ENCODE data around the gene TUBB8.
"Not testable (repeated sequence)": the region's sequence is repeated elsewhere in the genome, so short reads cannot be mapped to it uniquely, and the experiment has no call there.

Gene TUBB8

DNA sequence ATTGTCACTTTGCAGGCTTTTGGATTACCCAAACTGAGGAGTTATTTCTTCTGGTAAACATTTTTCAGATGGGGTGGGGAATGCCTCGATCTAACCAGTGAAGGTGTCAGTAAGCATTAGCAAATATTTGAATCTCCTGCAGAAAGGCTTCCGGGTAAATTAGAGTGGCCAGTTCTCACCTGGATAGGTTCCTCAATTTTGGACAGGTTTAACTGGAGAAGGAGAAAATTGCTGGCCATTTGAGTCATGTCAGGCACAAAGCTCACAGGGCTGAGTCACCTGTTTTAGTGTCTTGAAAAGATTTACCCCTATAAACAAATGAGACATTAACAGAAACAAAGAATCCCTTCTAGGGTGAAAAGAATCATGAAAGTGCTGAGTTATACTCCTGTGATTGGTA, 830 bp upstream of the TUBB8 start:
- not testable (repeated sequence) for DNase-seq (ENCODE audit: low read depth in 2 of 2, low spot score in 1 of 2)

DNA sequence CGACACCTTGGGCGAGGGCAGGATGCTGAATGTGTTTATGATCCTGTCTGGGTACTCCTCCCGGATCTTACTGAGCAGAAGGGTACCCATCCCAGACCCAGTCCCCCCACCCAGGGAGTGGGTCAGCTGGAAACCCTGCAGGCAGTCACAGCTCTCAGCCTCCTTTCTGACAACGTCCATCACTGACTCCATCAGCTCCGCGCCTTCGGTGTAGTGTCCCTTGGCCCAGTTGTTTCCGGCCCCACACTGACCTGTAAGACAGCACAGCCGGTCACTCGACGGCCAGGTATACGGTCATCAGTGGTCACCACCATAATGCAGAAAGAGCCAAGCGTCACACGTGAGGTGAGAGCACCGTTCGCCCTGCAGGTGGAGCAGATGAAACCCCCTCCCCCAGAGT, 1.2 kb downstream of the TUBB8 start:
- not testable (repeated sequence) for DNase-seq (ENCODE audit: low read depth in 2 of 2, low spot score in 1 of 2)

GRCh38 chr10:13315-13635, 35.8 kb downstream of the TUBB8 start:
- DNase-seq (ENCODE audit: low read depth in 2 of 2, low spot score in 1 of 2) = not testable (repeated sequence)

DNA sequence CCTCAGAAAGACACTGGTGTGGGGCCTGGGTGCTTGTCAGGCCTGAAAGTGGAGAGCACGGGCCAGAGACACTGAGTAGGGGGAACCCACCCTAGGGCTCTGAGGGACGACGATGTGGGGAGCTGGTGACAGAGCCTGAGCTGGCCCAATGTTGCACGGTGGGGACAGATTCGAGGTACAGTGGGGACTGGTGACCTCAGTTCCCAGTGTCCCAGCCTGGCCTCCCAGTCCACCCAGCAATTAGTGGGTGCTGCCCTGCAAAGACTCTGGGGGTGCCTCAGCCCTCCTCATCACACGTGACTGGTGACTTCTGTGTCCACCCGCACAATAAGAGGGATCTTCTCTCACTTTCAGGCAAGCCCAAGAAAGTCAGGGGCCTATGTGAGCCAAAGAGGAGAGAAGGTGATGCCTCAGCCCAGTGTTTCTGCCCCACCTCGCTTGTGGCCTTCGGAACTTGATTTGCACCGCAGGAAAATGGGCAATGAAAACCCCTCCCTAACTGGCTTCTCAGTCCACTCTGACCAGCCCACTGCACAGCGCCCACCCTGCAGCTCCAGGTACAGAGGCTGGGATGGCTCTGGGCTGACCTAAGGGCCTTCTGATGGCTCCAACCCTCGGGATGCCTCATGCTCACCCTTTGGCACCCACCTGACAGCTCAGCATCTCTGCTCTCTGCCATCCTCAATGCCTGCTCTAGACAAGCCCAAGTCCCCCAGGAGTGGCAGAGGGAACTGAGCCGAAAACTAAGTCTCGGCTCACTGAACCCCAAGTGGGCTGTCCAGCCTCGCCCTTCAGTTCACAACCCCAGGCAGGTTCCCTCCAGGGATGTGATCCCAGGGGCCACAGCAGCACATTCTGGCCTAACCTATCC, 36.4 kb downstream of the TUBB8 start:
- DNase-seq (ENCODE audit: low read depth in 2 of 2, low spot score in 1 of 2) = not testable (repeated sequence)

- not testable (repeated sequence) for DNase-seq (ENCODE audit: low read depth in 2 of 2, low spot score in 1 of 2)
Measured at GRCh38 chr10:11260-11659, 37.8 kb downstream of the TUBB8 start.

DNA sequence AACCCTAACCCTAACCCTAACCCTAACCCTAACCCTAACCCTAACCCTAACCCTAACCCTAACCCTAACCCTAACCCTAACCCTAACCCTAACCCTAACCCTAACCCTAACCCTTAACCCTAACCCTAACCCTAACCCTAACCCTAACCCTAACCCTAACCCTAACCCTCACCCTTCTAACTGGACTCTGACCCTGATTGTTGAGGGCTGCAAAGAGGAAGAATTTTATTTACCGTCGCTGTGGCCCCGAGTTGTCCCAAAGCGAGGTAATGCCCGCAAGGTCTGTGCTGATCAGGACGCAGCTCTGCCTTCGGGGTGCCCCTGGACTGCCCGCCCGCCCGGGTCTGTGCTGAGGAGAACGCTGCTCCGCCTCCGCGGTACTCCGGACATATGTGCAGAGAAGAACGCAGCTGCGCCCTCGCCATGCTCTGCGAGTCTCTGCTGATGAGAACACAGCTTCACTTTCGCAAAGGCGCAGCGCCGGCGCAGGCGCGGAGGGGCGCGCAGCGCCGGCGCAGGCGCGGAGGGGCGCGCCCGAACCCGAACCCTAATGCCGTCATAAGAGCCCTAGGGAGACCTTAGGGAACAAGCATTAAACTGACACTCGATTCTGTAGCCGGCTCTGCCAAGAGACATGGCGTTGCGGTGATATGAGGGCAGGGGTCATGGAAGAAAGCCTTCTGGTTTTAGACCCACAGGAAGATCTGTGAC, 38.7 kb downstream of the TUBB8 start:
- DNase-seq (ENCODE audit: low read depth in 2 of 2, low spot score in 1 of 2) = not testable (repeated sequence)
